Right atrium auricular region (tissue), 2 donors: ENCODE data around the gene NECAB3. TPM values are rescaled to one million over a fixed set of nuclear protein-coding genes. Genes with fewer than 3 reads are reported as not detected.
"Not testable (repeated sequence)": the region's sequence is repeated elsewhere in the genome, so short reads cannot be mapped to it uniquely, and the experiment has no call there.

ENCODE experiments used
- DNase-seq: peaks from one replicate; pipeline ENCODE4 v3.0.0-alpha.2; 2019; ENCODE audit warnings: low spot score
- H3K27ac ChIP-seq, 2 donors: fragments of 200-600 bp; sonication (generic); 1 replicate in 1 of 2; 2 replicates in 1 of 2; pipeline ENCODE4 v1.5.1; 2016 to 2019
- H3K27me3 ChIP-seq, 2 donors: fragments of 200-600 bp; sonication (generic); one replicate each; pipeline versions ENCODE4 v1.5.1 to v1.6.0; 2017 to 2019
- H3K36me3 ChIP-seq: fragments of 200-600 bp; sonication (generic); one replicate; pipeline ENCODE4 v1.5.1; 2016
- H3K4me1 ChIP-seq, 2 donors: fragments of 200-600 bp; sonication (generic); one replicate each; pipeline versions ENCODE4 v1.5.1 to v1.6.0; 2017 to 2019
- H3K4me3 ChIP-seq, 2 donors: fragments of 200-600 bp; sonication (generic); 1 replicate in 1 of 2; 2 replicates in 1 of 2; pipeline ENCODE4 v1.5.1; 2017 to 2019; ENCODE audit warnings: mild to moderate bottlenecking in 1 of 2, moderate library complexity in 1 of 2
- H3K9me3 ChIP-seq, 2 donors: fragments of 200-600 bp; sonication (generic); one replicate each; pipeline ENCODE4 v1.5.1; 2019
- total RNA-seq, 2 donors: library from RNA; depleted of rRNA; stranded (reverse); fragments of >200 nt; gene quantifications; one replicate each; pipeline ENCODE4 v1.1.0, GENCODE V29; 2016
- TF ChIP-seq, protein P1 (sequence below), 2 donors: fragments of 200-600 bp; sonication (generic); IDR thresholded peaks; one replicate each; pipeline ENCODE4 v1.5.1; 2019; ENCODE audit warnings: antibody characterized with exemption in 2 of 2

Gene NECAB3
- total RNA-seq, 2 donors from 2014 or later = 81.7 to 88.4 TPM

- Histone ChIP-seq H3K4me1 (peaks cover 0 to 20% of the 10 kb centered on the region in 2 donors), H3K4me3 (no peak overlapping the region), H3K27ac (no peak overlapping the region), H3K9me3 (no peaks in the 10 kb centered on the region), H3K27me3 (no peaks in the 10 kb centered on the region), H3K36me3 (peaks cover 33% of the 10 kb centered on the region)
- TF ChIP-seq, protein P1, sequence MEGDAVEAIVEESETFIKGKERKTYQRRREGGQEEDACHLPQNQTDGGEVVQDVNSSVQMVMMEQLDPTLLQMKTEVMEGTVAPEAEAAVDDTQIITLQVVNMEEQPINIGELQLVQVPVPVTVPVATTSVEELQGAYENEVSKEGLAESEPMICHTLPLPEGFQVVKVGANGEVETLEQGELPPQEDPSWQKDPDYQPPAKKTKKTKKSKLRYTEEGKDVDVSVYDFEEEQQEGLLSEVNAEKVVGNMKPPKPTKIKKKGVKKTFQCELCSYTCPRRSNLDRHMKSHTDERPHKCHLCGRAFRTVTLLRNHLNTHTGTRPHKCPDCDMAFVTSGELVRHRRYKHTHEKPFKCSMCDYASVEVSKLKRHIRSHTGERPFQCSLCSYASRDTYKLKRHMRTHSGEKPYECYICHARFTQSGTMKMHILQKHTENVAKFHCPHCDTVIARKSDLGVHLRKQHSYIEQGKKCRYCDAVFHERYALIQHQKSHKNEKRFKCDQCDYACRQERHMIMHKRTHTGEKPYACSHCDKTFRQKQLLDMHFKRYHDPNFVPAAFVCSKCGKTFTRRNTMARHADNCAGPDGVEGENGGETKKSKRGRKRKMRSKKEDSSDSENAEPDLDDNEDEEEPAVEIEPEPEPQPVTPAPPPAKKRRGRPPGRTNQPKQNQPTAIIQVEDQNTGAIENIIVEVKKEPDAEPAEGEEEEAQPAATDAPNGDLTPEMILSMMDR (IDR thresholded peaks at IDR 0.05) = no peak
- DNase-seq = no peak
These were observed 29.2 kb downstream of the NECAB3 start for GRCh38 chr20:33645072-33645358.

DNA sequence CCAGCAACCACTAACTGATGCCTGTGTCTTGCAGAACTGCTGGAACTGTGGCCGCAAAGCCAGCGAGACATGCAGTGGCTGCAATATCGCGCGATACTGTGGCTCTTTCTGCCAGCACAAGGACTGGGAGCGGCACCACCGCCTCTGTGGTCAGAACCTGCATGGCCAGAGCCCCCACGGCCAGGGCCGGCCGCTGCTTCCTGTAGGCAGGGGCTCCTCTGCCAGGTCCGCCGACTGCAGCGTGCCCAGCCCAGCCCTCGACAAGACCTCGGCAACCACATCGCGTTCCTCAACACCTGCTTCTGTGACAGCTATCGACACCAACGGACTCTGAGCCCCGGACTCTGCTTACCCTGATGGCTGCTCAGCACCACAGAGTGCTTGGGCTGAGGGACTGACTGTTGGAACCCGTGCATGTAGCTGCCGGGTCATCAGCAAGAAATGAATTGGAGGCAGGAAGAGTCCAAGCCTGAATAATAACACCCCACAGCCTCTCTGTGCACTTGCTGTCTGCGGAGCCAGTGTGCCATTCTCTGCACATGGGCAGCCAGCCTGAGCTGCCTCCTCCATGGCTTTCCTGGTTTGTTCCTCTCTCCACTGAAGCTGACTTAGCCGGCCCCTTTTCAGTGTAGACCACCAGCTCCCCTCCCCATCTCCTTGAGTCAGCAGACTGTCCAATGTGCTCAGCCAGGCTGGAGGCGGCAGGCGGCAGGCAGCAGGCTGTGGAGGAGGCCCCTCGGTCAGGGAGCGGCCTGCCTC lies 29.7 kb downstream of the NECAB3 start:
- H3K27me3 ChIP-seq = no peaks in the 10 kb centered on the region
- no peaks in the 10 kb centered on the region for H3K9me3 ChIP-seq
- no peak for DNase-seq
- H3K27ac ChIP-seq = no peak overlapping the region
- no peak overlapping the region for H3K4me3 ChIP-seq
- TF ChIP-seq, protein P1 (IDR thresholded peaks at IDR 0.05) = no peak
- H3K4me1 ChIP-seq = peaks cover 0 to 20% of the 10 kb centered on the region in 2 donors
- H3K36me3 ChIP-seq = peaks cover 35% of the 10 kb centered on the region

GRCh38 chr20:33640287-33640686 lies 33.9 kb downstream of the NECAB3 start:
- H3K36me3 ChIP-seq = peaks cover 44% of the 10 kb centered on the region
- no peaks in the 10 kb centered on the region for H3K27me3 ChIP-seq
- no peaks in the 10 kb centered on the region for H3K4me1 ChIP-seq
- DNase-seq = no peak
- H3K4me3 ChIP-seq = no peak overlapping the region
- TF ChIP-seq, protein P1 (IDR thresholded peaks at IDR 0.05) = no peak
- H3K9me3 ChIP-seq = no peaks in the 10 kb centered on the region
- no peak overlapping the region for H3K27ac ChIP-seq

DNA sequence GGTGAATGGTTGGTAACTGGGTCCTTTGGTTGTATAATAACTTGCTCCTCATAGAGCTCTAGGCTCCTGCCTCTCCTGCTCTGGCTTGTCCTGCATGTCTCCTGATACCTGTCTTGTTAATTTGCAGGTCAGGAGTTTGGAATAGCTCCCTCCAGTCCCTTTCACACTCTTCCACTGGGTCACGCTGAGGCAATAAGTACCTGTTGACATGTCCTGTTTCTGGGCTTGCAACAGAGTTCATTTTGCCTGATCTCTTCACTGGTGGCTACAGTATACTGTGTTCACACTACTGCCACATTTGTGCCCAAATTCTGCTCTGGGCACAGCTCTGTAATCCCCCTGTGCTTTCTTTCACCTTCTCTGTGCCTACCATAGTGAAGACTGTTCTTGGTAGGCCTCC lies 37.5 kb downstream of the NECAB3 start:
- H3K27me3 ChIP-seq = no peaks in the 10 kb centered on the region
- H3K9me3 ChIP-seq = no peaks in the 10 kb centered on the region
- H3K27ac ChIP-seq = no peak overlapping the region
- H3K4me1 ChIP-seq = no peaks in the 10 kb centered on the region
- H3K36me3 ChIP-seq = peaks cover 38% of the 10 kb centered on the region
- no peak overlapping the region for H3K4me3 ChIP-seq
- TF ChIP-seq, protein P1 (IDR thresholded peaks at IDR 0.05) = no peak
- no peak for DNase-seq

DNA sequence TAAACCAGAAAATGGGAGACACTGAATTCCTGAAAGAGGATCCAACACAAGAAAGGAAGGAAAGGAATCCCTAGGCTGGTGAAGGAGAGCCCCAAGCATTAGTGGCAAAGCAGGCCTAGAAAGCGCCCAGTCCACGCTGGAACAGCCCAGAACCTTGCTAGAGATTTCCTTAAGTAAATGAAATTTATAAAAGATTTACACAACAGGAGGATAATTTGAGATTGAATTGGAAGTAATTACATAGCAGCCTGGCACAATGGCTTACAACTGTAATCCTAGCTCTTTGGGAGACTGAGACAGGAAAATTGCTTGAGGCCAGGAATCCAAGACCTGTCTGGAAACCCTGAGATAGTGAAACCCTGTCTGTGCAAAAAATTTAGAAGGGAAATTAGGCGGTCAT lies 38.9 kb downstream of the NECAB3 start:
- Histone ChIP-seq H3K36me3 (peaks cover 40% of the 10 kb centered on the region), H3K27ac (no peak overlapping the region), H3K4me3 (no peak overlapping the region), H3K9me3 (no peaks in the 10 kb centered on the region), H3K4me1 (no peaks in the 10 kb centered on the region), H3K27me3 (no peaks in the 10 kb centered on the region)
- TF ChIP-seq, protein P1 (IDR thresholded peaks at IDR 0.05) = no peak
- no peak for DNase-seq

- H3K36me3 ChIP-seq = peaks cover 45% of the 10 kb centered on the region
- H3K27me3 ChIP-seq, H3K9me3 ChIP-seq, H3K4me3 ChIP-seq, H3K27ac ChIP-seq, DNase-seq, H3K4me1 ChIP-seq: not testable (repeated sequence)
These were observed 42.3 kb downstream of the NECAB3 start for GRCh38 chr20:33631910-33632309.
